ENCODE results near the gene ZFAND2B.

Gene ZFAND2B

DNA sequence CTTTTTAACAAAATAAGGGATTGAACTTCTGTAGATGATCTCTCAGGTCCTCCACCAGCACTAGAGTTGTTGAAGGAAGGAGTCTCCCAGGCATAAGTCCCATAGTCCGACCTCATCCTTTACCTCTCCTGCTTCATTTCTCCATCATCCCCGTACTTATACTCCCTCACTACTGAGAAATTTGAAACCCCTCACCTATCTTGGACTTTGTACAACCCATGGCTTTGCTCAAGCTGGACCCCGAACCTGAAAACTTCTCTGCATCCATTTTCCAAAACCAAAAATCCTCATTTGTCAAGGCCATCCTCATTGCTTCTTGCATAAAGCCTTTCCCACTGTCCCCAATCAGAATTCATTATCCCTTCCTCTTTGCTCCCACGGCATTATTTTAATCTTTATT lies 45.5 kb upstream of the ZFAND2B start:
- Histone ChIP-seq H3K4me3 (ENCODE audit: insufficient read depth, low read length, poor library complexity, severe bottlenecking) (peak overlapping the region; percentile 66), H3K27ac (ENCODE audit: low read depth, low read length) (no peak overlapping the region), H3K4me2 (ENCODE audit: low read depth, low read length, poor library complexity, severe bottlenecking) (peak overlapping the region; percentile 69), H2AFZ (ENCODE audit: low read depth, low read length, severe bottlenecking) (peak overlapping the region; percentile 80), H3K27me3 (ENCODE audit: low read length) (no peaks in the 10 kb centered on the region), H3K9me3 (ENCODE audit: insufficient read depth, low read length) (no peaks in the 10 kb centered on the region), H3K9ac (ENCODE audit: low read length) (peak overlapping the region; percentile 68), H4K20me1 (ENCODE audit: low read depth, low read length) (no peaks in the 10 kb centered on the region), H3F3A (ENCODE audit: insufficient read depth) (peaks cover 3% of the 10 kb centered on the region; the same call in 1 of the 2 replicates), H3K79me2 (ENCODE audit: insufficient read depth, low read length) (no peaks in the 10 kb centered on the region), H3K9me2 (replicated peaks; ENCODE audit: insufficient read depth, low read length) (no peaks in the 10 kb centered on the region), H3K36me3 (ENCODE audit: low read length) (no peaks in the 10 kb centered on the region)
- no peak for TF ChIP-seq EZH2phosphoT487 (conservative IDR thresholded peaks at IDR 0.05; ENCODE audit: low read length)
- TF ChIP-seq, protein P1, sequence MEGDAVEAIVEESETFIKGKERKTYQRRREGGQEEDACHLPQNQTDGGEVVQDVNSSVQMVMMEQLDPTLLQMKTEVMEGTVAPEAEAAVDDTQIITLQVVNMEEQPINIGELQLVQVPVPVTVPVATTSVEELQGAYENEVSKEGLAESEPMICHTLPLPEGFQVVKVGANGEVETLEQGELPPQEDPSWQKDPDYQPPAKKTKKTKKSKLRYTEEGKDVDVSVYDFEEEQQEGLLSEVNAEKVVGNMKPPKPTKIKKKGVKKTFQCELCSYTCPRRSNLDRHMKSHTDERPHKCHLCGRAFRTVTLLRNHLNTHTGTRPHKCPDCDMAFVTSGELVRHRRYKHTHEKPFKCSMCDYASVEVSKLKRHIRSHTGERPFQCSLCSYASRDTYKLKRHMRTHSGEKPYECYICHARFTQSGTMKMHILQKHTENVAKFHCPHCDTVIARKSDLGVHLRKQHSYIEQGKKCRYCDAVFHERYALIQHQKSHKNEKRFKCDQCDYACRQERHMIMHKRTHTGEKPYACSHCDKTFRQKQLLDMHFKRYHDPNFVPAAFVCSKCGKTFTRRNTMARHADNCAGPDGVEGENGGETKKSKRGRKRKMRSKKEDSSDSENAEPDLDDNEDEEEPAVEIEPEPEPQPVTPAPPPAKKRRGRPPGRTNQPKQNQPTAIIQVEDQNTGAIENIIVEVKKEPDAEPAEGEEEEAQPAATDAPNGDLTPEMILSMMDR (IDR thresholded peaks at IDR 0.05; ENCODE audit: insufficient read depth, low read length, poor library complexity, severe bottlenecking), result no peak

DNA sequence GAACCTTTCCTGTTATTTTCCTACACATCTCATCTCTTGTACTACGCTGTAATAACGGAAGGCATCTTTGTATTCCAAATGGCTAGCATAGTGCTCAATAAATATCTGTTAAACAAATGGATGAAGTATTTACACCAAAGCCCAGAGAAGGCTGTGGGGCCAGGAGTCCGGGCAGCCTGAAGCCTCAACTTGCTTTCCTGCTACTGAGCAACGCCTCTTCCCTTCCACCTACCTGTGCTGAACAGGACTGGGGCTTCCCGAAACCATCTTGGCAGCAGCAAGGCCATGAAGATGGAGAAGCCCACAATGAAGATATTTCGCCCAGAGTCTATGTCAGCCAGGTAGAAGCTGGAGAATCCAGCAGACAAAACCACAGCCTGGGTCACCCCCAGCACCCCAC lies 43.4 kb upstream of the ZFAND2B start:
- no peak overlapping the region for H3K4me2 ChIP-seq (ENCODE audit: low read depth, low read length, poor library complexity, severe bottlenecking)
- no peaks in the 10 kb centered on the region for H3K36me3 ChIP-seq (ENCODE audit: low read length)
- no peak for TF ChIP-seq EZH2phosphoT487 (conservative IDR thresholded peaks at IDR 0.05; ENCODE audit: low read length)
- no peaks in the 10 kb centered on the region for H3K9me3 ChIP-seq (ENCODE audit: insufficient read depth, low read length)
- H3K9me2 ChIP-seq (replicated peaks; ENCODE audit: insufficient read depth, low read length), result no peaks in the 10 kb centered on the region
- H4K20me1 ChIP-seq (ENCODE audit: low read depth, low read length), result no peaks in the 10 kb centered on the region
- peaks cover 3% of the 10 kb centered on the region; the same call in 1 of the 2 replicates for H3F3A ChIP-seq (ENCODE audit: insufficient read depth)
- H3K9ac ChIP-seq (ENCODE audit: low read length), result no peak overlapping the region
- H3K27me3 ChIP-seq (ENCODE audit: low read length), result no peaks in the 10 kb centered on the region
- no peaks in the 10 kb centered on the region for H3K79me2 ChIP-seq (ENCODE audit: insufficient read depth, low read length)
- no peak overlapping the region for H3K4me3 ChIP-seq (ENCODE audit: insufficient read depth, low read length, poor library complexity, severe bottlenecking)
- no peak overlapping the region for H2AFZ ChIP-seq (ENCODE audit: low read depth, low read length, severe bottlenecking)
- H3K27ac ChIP-seq (ENCODE audit: low read depth, low read length), result no peak overlapping the region

DNA sequence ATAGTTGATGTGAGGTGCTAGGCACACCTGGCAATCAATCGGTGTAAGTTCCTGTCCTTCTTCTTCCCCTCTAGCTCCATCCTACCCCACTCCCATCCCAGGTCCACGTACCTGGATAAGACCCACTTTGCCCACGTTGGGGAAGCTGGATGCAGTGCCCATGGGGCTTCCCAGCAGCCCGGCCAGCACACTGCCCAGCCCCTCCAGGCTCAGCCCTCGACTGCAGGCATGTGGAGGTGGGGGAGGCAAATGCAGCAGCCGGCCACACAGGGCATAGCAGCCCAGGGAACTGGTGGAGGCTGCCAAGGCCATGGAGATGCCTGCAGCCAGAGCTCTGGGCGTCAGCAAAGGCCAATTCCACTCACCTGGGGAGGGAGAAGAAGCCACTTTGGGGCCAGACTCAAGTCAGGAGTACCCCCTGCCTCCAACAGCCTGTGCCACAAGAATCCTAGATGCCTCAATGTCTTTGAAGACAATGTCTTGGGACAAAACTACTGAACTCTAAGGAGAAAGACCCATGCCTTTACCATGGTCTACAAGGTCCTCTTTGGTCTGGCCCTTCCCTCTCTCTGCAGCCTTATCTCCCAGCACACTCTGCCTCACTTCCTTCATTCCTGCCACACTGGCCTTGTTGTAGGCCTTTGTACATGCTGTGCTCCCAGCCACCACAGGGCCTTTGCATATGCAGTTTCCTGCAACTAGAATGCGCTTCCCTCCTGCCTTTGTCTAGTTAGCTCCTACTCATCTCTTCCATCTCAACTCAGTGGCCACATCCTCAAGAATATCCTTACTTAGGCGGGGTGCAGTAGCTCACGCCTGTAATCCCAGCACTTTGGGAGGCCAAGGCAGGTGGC lies 41.3 kb upstream of the ZFAND2B start:
- H3K9me3 ChIP-seq (ENCODE audit: insufficient read depth, low read length), result no peaks in the 10 kb centered on the region
- no peak overlapping the region for H2AFZ ChIP-seq (ENCODE audit: low read depth, low read length, severe bottlenecking)
- H3K9me2 ChIP-seq (replicated peaks; ENCODE audit: insufficient read depth, low read length), result no peaks in the 10 kb centered on the region
- H3K36me3 ChIP-seq (ENCODE audit: low read length), result no peaks in the 10 kb centered on the region
- TF ChIP-seq, protein P1 (IDR thresholded peaks at IDR 0.05; ENCODE audit: insufficient read depth, low read length, poor library complexity, severe bottlenecking), result no peak
- TF ChIP-seq EZH2phosphoT487 (conservative IDR thresholded peaks at IDR 0.05; ENCODE audit: low read length), result no peak
- H3K4me2 ChIP-seq (ENCODE audit: low read depth, low read length, poor library complexity, severe bottlenecking), result no peak overlapping the region
- no peak overlapping the region for H3K27ac ChIP-seq (ENCODE audit: low read depth, low read length)
- H3F3A ChIP-seq (ENCODE audit: insufficient read depth), result no peaks in the 10 kb centered on the region
- H3K9ac ChIP-seq (ENCODE audit: low read length), result no peak overlapping the region
- no peaks in the 10 kb centered on the region for H3K79me2 ChIP-seq (ENCODE audit: insufficient read depth, low read length)
- H4K20me1 ChIP-seq (ENCODE audit: low read depth, low read length), result no peaks in the 10 kb centered on the region
- no peaks in the 10 kb centered on the region for H3K27me3 ChIP-seq (ENCODE audit: low read length)
- H3K4me3 ChIP-seq (ENCODE audit: insufficient read depth, low read length, poor library complexity, severe bottlenecking), result no peak overlapping the region

DNA sequence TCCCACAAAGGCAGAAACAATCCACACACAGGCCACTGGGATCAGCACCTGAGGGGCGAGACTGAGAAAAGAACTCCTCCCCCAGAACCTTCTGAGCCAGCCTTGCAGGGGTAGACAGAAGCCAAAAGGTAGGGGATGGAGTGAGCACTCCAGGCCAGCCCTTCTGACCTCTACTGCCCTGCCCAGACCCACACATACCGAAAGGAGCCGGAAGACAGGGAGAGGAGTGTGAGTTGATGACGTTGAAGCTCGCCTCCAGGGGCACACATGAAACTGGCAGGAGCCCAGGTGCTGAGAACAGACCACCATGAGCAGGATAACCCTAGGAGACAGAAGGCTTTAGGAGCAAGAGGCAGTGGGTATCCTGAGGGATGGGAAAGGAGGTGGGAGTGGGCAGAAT lies 38.6 kb upstream of the ZFAND2B start:
- TF ChIP-seq, protein P1 (IDR thresholded peaks at IDR 0.05; ENCODE audit: insufficient read depth, low read length, poor library complexity, severe bottlenecking), result no peak
- TF ChIP-seq EZH2phosphoT487 (conservative IDR thresholded peaks at IDR 0.05; ENCODE audit: low read length), result no peak
- no peak overlapping the region for H2AFZ ChIP-seq (ENCODE audit: low read depth, low read length, severe bottlenecking)
- H3K9me3 ChIP-seq (ENCODE audit: insufficient read depth, low read length), result no peaks in the 10 kb centered on the region
- H3K79me2 ChIP-seq (ENCODE audit: insufficient read depth, low read length), result no peaks in the 10 kb centered on the region
- no peaks in the 10 kb centered on the region for H3K27me3 ChIP-seq (ENCODE audit: low read length)
- H3K4me3 ChIP-seq (ENCODE audit: insufficient read depth, low read length, poor library complexity, severe bottlenecking), result no peak overlapping the region
- H3K4me2 ChIP-seq (ENCODE audit: low read depth, low read length, poor library complexity, severe bottlenecking), result no peak overlapping the region
- H3F3A ChIP-seq (ENCODE audit: insufficient read depth), result 0 out of 2 replicates have a peak, but pooled peaks cover 2% of the 10 kb centered on the region
- H3K9me2 ChIP-seq (replicated peaks; ENCODE audit: insufficient read depth, low read length), result no peaks in the 10 kb centered on the region
- no peaks in the 10 kb centered on the region for H4K20me1 ChIP-seq (ENCODE audit: low read depth, low read length)
- H3K27ac ChIP-seq (ENCODE audit: low read depth, low read length), result no peak overlapping the region
- no peaks in the 10 kb centered on the region for H3K36me3 ChIP-seq (ENCODE audit: low read length)
- no peak overlapping the region for H3K9ac ChIP-seq (ENCODE audit: low read length)

Data from SU-DHL-6 (cell line).